NCI-H226 (cell line): Measurements from ENCODE around the gene MSI2.
A peak's percentile ranks its signal among the peaks of the same experiment; 100 is the strongest.

Source experiments
- DNase-seq: peaks from one replicate; pipeline ENCODE4 v3.0.0-alpha.2; 2015

MSI2 gene

DNA sequence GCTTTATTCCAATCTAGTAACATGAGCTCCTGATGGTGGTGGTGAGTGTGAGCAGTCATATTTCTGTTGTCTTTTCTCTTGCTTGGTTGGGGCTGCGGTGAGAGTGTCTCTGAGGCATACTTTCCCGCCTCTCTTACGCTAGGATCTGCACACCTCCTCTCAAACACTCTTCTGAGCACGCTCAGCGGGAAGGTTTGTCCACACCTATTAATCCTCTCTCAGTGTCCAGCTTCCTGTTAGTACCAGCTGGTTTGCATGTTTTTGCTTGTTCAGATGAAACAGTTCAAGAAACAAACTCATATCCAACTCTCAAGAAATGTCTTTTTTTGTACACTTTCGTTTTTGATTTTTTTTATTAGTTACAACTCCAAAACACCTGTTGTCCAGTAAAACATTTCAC lies 399.2 kb downstream of the MSI2 start:
- no peak for DNase-seq

DNA sequence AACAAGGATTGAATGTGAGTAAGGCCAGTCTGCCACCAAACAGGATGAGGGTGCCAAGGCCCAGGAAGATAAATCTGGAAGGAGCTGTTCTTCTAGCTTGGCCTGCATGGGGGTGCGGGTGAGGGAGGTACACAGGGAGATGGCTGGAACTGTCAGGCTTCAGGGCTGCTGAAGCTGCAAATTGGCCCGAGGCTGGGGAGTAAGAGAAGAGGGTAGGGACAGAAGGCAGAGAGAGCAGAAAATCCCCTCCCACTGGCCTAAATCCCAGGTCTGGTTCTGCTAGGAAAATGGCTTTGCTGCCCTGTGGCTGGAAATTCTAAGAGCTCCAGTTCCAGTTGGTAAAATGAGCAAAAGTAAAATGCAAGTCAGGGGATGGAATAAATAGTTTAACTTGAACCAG lies 400.9 kb downstream of the MSI2 start:
- no peak for DNase-seq

DNA sequence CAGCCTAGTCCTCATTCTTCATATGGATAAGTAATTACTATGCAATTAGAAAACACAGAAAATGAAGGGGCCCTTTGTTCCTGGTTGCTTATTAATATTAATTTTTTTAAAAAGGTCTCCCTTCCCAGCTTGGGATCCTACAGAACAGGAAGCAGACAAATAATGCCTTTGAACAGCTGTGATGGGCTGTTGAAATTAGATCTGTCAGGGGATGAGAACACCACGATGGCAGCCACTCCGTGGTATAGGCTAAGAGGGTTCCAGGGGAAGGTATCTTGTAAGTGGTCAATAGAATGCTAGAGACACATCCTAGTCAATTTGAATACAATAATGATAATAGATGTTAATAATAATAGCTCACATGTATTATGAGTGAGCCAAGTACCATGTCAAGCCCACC lies 405.7 kb downstream of the MSI2 start:
- no peak for DNase-seq

DNA sequence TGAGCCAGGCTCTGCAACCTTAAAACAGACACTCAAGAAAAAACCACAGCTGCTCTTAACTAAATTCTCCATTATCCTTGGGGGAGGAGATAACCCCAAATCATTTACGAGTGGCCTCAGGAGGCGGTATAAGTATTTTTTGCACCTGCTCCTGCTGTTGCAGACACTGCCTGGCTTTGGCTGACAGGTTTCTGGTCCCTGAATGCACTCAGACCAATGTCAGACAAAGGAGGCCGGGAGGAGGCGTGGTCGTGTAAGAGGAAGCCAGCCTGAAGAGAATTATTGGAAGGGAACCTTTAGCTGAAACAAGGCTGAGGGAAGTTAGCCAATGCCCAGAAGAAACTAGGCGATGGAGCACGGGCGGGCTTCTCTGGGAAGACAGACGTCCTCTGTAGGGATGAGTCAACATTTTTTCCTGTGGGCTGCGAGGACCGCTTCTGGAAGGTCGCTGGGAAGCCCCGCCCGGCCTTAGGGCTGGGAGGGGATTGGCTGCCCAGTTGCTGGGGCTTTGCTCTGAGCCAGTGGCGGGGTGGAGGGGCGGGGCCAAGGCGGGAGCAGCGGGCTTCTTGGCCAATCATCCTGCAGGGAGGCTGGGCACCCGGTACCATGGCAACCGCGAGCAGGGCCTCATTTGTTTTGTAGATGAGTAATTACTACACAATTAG lies 406.5 kb downstream of the MSI2 start:
- peak; percentile 99 for DNase-seq

DNA sequence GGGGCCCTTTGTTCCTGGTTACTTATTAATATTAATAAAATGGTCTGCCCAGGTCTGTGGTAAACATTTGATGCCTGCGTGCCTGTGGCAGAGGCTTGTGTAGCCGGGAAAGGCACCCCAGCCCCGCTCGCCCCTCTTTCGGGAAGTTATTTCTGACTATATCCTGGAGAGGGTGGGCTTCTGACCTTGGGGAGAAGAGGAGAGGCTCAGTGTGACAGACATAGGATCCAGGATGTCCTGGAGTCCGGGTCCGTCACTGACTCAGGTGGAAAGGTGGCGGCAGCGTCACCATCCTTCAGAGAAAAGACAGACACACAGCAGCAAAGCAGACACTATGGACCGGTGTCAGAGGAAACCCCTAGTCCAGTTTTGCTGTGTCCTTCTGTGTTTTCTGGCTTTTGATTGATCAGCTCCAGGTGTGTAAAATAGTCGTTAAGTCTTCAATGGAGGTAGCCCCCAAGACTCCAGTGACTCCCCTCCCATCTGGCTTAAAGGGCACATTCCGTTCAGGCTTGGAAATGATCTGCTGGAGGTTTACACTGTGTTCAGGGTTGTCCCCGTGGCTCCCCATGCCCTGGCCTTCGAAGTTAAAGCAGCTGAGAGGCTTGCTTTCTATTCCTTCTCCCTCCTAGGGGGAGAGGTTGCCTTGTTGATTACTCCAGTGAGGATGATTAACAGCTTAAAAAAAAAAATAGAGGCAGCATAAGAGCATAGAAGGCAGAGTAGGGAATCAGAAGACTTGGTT lies 407.2 kb downstream of the MSI2 start:
- DNase-seq: no peak

DNA sequence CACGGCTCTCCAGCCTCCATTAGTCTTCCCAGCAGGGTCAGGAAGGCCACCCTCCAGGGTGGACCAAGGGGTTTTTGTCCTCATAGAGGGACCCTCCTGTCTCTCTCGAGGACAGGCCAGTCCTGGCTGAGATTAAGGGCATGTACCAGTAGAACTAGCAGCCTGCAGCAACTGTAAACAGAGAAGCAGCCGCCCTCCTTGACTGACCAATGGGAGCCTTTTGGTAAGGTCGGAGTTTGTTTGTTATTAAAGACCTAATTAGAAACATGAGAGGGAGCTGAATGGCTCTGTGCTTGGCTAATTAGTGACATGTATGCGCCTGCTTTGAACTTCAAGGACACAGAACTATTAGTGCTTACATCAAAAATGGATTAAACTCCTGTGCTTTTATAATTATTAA lies 408.8 kb downstream of the MSI2 start:
- DNase-seq: no peak

DNA sequence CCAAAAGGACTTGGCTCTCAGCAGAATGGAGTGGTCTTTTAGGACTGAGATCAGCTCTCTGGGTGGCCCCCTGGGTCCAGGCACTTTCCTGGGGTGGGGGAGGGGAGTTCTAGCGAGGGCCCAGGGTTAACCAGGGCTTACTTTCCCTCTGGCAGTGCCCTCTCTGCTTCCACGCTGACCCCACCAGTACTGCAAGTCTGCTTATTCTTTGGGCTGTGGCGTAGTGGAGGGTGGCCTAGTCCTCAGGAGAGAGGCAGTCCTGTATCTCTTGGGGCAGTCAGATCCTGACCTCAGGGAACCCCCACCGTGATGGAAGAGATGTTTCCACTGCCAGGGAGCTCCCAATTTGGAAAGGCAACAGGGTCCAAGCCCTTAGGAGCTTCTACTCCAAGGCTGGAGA lies 409.4 kb downstream of the MSI2 start:
- DNase-seq: no peak

DNA sequence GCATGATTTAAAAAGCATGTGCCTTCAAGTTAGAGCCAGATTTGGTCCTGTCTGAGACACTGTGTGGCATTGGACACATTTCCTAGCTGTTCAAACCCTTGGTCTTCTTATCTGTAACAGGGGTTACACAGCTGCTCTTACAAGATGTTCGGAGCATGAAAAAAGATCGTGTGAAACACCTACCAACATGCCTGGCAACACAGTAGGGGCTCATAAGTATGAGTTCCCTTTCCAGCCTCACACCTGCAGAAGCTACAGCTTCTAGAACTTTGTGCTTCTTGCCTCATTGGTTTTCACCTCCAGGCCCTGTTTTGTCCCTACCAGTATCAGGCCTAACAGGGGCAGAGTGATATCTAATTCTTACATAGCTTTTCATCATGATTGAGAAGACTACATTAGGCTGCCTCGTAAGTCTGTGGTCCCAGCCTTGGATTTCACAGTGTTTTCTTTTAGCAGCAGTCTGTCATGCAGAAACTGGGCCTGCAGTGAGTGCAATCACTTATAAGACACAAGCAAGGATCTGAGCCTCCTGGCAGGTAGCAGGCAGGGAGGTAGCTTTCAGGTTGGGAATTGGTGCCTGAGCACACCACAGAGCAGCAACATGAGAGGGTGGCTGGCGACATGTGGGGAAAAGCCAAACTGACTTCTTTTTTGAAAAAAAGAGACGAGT lies 410.0 kb downstream of the MSI2 start:
- no peak for DNase-seq

DNA sequence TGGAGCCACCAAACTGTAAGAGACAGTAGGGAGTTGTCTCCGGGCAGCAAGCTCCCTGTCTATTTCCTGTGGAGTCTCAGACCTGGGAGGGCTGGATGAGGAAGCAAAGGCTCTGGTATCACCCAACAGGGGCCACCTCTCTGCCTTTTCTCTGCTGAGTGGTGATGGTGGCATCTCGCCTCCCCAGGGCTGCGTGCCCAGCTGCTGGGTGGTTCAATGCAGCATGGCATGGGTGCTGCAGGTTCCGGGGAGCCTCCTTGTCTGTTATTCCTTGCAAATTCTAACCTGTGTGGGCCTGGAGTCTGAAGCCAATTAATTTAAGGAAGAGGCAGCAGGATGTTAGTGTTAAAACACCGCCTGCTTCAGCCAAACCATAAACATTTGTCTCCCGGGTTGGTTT lies 410.6 kb downstream of the MSI2 start:
- DNase-seq: no peak

DNA sequence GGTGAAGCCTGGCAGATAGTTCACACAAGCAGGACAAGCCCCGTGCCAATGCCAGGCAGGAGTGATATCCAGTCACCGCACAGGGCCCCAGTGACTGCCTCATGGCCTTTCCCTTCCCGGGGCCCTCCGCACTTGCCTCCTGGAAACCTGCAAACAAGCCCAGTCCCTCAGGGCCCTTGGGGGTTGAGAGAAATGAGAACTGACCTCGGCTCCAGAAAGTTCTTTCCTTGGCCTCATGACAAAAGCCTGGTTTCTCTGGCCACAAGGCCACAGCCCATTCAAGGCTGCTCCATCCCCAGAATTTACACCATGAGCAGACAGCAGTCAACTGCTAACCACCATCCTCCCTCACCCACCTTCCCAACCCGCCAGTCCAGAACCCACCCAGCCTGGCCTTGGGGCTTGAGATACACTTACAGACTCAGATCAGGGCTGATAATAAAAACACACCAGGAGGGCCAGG lies 411.2 kb downstream of the MSI2 start:
- DNase-seq: no peak

DNA sequence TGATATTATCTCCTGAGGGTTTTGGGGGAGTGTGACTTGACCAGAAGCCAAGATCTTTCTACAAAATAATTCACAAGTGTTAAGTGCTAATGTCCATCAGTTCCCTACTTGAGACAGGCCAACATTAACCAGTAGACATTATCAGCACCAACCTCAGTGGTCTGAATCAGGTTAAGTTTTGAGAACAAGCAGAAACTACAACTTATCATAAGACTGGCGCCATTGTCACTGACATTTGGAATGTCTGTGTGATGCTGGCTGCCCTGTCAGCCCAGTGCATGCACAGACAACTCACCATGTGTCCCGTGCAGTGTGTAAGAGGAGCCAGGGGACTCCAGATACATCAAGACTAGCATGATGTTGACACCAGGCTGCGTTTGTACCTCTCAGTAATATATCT lies 412.0 kb downstream of the MSI2 start:
- no peak for DNase-seq

DNA sequence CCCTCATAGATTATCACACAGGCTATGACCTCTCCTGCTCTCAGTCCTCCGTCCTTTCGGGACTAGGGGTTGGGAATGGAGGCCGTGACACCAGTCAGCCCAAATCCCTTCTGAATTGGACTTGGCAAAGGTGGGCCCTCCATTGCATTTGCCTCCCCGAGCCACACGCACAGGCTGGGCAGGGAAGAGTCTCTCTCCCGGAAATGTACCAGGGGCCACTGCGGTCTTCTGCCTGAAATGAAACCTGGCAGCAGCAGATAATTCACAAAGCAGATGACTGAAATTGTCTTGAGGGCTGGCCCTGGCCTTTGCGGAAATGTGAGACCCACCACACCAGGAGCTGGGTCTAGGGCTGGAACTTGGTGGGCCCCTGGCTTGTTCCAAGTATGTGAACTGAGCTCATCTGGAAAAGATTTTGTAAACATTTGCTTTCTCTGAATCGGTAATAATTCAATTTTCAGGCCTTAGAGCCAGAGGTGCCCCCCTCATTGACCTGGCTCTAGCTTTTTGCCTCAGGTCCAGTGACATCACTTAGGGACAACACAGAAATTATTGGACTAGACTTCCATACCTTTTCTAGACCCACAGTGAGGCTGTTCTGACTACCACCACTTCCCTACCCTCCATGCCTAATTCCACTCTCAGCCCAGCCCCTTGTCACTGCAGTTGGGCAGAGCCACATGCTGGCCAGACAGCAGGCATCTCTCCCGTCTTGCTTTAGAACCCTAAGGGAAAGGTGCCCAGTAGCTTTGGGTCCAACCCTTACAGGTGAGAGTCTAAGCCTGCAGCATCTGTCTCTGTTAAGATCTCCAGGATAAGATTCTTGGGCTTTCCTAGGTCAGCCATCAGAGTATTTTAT lies 413.6 kb downstream of the MSI2 start:
- no peak for DNase-seq

DNA sequence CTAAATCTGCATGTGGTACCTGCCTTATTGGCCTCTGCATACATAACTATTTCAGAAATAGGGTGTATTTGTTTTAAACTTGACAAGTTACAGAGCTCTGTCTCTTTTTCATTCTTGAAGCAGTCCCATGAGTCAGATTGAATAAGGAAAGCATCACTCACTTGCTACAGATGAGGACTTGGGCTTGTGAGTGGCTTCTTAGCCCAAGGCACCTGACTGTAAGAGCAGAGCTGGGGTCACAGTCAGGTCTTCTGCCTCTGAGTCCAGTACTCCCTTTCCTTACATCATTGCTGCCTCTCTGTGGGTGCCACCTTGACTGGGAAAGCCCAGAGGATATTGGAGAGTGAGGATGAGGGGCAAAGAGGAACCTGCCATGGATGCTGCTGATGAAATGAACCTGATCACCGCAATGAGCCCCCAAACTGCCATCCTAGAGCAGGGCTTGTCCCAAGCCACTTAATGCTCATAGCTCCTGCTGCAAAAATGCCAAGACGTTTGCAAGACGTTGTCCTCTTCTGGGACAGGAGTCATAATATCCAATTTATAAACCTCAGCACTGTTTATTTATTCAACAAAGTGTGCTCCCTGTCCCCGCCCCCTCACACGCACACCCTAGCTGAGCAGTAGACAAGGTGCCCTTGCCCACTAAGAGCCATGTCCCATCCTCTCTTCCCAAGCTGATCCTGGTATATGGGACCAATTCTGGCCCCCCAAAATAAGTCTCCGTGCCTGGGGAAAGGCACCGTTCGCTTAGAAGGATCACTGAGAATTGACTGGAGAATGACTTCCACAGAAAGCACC lies 414.6 kb downstream of the MSI2 start:
- no peak for DNase-seq

DNA sequence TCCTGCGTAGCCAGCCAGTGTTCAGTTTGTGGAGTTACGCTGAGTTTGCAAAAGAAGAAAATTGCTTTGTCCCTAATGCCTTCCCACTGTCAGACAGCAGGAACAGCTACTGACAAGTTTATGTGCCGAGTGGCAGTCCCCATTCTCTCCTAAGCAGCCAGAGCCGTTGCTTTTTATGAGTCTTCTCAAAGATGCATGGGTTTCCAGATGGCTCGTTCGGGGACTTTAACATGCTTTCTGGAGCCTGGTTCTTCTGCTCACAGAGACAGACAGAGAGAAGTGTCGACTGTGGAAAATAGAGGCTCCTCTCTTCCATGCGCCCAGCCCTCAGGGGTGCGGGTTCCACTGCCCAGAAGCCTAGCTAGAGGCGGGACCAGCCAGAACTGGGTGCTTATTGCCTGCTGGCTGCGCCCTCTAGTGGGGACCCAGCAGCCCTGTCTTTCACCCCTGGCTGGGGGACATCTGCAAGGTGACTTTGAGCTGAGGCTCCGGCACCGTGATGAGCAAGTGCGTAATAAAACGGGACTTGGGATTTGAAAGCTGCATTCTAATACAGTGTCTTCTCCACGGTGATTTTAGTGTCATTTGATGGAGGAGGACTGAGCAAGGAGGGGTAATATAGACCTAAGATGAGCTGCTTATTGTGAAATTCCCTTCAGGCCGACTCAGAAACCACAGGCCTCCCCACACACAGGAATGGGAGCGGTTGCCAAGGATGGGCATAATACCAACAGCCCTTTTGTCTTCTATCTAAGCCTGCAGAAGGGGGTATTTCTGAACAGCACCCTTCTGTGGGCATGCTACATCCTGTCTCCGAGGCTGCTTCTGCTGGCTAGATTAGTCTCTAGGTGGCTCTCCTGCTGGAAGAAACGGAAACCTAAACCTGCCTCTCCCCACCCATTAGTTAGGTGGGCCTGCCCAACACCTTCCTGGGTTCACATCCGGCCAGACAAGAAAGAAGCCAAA lies 415.6 kb downstream of the MSI2 start:
- DNase-seq: peak; percentile 89

DNA sequence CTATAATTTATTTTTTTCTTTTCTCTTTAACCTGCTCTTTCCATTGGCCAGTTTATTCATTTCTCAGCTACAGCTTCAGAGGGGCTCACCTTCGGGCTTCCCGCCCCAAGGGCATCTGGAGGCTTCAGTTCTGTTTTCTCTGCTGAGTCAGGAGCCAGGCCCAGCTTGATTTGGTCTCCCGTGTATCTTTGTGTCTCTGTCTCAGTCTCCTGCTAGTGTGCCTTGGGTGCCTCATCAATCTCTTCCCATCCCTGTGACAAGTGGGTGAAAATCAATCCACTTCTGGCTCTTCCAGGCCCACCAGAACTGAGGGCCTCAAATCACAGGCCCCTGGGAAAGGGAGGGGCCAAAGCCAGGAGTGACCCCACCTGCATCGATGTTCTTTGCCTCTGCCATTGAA lies 416.6 kb downstream of the MSI2 start:
- no peak for DNase-seq

DNA sequence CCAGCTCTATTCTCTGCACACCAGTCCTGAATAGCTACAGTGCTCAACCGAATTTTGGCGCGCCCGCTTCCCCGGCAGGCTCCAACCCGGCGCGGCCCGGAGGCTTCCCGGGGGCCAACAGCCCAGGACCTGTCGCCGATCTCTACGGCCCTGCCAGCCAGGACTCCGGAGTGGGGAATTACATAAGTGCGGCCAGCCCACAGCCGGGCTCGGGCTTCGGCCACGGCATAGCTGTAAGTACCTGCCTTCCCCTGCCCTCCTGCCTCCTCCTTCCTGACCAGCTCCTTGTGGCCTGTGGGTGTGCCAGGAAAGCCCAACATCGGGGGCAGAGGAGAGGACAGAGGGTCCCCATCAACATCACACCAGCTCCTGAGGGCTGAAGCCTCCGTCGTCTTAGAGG lies 418.6 kb downstream of the MSI2 start:
- DNase-seq: no peak

DNA sequence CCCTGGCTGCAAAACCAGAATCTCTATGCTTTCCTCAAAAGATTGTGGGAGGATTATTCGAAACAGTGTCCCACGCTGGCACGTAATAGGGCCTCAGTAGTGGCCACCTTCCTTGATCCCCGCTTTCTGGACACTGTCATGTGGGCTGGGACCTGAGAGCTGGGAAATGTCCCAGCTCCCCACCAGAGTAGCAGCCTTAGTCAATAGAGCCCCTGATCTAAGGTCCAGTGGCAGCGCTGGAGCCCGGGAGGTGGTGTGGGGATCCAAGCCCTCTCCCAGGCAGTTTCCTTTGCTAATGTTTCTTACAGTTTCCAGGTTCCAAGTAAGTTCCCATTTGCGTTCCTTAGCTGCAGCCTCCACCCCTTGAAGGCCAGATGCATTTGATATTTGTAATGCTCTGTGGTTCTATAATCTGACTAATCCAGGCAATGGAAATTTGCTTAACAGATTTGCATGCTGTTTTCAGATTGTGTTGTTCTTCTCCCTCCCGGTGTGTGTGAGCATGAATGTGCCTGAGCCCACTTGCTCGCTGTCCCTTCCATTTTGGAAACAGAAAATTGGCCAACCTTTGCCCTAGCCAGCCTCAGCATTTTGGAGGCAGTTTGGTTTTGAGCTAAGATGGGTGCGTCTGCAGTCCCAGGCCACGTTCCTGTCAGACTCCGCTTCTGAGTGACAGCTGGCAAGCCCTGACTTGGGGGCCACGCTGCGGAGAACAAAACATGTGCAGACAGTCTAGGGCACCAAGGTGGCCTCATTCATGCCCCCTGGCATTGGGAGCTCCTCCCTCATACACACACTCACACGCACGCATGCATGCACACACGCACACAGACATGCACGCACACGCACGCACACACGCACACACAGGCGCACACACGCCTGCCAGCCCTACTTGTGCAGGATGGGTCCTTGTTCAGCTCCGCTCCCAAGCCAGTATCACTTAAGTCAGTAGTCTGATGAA lies 419.4 kb downstream of the MSI2 start:
- no peak for DNase-seq

DNA sequence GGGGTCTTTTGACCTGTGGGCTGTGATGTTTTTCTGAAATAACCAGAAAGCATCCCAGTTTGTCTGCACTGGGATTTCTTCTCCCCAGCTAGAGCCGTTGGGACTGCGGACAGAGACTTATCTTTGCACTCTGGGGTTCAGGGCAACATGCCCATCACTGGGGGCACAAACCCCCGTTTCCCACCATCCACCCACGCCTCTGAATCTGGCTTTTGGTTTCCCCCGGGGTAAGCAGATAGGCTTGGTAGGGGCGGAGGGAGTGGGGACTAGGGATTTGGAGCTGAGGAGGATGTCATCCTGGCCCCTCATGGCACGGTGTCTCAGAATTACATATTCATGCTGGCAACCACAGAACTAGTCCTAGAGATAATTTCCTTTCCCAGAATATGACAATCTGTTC lies 420.2 kb downstream of the MSI2 start:
- DNase-seq: no peak

DNA sequence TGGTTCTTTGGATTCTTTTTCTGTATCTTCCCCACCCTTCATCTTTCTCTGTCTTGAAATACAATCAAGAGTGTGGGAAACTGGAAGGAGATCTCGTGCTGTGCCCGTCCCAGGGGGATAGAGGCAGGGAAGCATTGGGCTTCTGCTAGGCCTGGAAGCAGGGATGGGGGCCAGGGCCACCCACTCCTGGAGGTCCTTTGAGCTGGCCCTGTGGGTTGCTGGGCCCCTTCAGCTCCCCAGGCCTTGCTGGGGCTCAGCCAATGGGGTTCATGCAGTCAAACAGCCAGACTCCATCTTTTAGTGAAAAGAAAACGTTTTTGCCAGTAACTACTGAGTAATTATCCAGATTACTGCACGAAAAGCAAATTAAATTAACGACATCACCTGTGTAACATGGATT lies 421.0 kb downstream of the MSI2 start:
- DNase-seq: no peak

DNA sequence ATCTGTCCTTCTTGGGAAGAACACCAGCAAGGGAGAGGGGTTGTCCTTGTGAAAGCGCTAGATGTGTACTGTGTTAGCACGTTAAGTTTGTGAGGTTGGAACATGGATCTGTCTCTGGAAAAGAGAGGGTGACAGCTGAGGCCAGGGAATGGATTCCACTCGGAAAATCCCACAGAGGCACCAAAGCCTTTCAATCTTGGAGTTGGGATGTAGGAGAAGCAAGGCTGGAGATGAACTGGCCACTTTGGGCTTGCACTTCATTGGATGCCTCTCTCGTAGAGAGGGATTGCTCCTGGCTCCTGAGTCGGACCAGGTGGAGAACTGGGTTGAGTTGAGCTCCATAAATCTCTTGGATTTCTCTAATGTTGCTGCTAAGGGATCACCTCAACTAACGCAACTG lies 421.5 kb downstream of the MSI2 start:
- DNase-seq: no peak
